ENCODE results near the gene ANAPC16.
"Not testable (repeated sequence)": the region's sequence is repeated elsewhere in the genome, so short reads cannot be mapped to it uniquely, and the experiment has no call there.

Gene ANAPC16

GRCh38 chr10:72215611-72216549, at the start of gene ANAPC16, which contains the start of gene ASCC1:
Gene ANAPC16, plus strand, starts transcription at chr10:72216012. Its CDS starts 7,903 bp downstream, at chr10:72223915.
Gene ASCC1, minus strand, starts transcription at chr10:72216276. Its CDS starts 2,978 bp downstream, at chr10:72213298.
- DNase-seq: peak; percentile 74 to 84

DNA sequence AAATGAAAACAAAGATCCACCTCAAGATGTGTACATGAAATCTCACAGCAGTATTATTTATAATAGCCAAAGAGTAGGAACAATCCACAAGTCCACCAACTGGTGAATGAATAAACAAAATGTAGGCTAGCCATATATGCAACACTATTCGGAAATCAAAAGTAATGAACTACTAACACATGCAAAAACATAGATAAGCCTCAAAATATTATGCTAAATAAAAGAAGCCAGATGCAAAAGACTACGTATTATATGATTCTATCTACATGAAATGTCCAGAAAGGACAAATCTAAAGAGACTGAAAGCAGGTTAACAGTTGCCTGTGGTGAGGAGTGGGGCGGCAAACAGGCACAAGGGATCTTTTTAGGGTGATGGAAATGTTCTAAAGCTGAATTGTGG, 48.7 kb upstream of the ANAPC16 start:
- DNase-seq: no peak

DNA sequence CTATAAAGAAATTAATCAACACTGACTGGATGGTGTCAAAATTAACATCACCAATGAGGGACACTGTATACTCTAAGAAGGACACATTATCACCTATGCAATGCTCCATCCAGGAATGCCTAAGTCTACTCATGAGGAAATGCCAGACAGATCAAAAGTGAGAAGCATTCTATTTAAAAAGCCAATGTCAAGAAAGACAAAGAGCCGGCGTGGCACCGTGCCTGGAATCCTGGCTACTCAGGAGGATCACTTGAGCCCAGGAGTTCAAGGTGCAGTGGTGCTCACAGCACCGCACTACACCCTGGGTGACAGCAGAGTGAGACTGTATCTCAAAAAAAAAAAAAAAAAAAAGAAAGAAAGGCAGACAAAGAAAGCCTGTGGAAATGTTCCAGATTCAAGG, 45.5 kb upstream of the ANAPC16 start:
- no peak for DNase-seq

DNA sequence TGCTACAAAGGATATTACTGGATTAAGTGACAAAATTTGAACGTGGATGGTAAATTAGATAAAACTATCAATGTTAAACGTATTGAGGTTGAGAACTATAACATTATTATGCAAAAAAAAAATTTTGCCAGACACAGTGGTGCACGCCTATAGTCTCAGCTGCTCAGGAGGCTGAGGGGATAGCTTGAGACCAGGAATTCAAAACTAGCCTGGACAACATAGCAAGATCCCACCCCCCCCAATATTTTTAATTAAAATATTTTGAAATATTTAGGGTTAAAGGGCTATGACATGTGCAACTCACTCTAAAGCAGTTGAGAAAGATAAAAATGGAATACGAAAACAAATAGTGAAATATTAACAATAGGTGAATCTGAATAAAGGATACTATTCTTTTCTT, 45.1 kb upstream of the ANAPC16 start:
- no peak for DNase-seq

DNA sequence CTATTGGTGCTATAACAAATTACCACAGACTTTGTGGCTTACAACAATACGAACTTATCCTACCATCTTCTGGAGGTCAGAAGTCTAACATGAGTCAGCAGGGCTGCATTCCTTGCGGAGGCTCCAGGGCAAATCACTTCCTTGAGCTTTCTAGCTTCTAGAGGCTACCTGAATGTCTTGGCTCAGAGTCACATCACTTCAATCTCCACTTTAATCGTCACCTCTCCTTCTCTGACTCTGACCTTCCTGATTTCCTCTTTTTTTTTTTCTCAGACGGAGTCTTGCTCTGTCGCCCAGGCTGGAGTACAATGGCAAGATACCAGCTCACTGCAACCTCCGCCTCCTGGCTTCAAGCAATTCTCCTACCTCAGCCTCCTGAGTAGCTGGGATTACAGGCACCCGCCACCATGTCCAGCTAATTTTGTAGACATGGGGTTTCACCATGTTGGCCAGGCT, 44.6 kb upstream of the ANAPC16 start:
- DNase-seq: no peak

- no peak for DNase-seq
Measured at GRCh38 chr10:72173262-72173618, 42.6 kb upstream of the ANAPC16 start.

- peak in 1 of 2 experiments; percentile 31 for DNase-seq
Measured at GRCh38 chr10:72173619-72174296, 42.1 kb upstream of the ANAPC16 start.

DNA sequence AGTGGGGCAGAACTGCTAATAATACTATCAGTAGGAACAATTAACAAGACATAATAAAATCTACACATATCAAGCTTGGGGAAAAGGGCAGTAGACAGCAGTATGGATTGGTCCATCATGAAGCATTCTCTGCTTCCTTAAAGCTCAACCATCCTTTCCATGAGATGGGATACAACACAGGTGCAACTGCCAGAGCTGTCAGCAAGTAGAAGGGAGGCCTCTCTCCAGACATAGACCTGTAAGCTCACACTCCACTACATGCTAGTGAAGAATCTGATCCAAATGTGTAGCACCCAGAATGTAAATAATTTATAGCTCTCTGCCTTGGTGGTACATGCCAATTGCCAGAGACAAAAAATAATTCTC, 41.5 kb upstream of the ANAPC16 start:
- no peak for DNase-seq

GRCh38 chr10:72175149-72175548, 40.7 kb upstream of the ANAPC16 start:
- DNase-seq: no peak

DNA sequence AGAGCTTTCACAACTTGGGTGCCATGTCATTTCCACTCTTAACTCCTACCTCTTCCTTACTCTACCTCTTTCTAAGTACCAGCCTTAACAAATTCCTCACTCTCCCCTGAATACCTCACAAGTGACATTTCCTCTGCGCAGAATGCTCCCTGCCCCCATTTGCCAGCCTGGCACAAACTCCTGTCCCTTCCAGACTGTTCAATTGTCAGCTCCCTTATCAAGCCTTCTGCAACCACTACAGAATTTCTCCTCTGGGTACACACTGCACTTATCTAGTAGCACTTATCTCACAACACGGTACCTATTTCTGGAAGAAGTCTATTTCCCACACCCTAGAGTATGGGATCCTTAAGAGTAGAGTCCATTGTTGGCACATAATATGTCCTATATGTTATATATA, 39.1 kb upstream of the ANAPC16 start:
- DNase-seq: no peak

GRCh38 chr10:72177454-72177853, 38.4 kb upstream of the ANAPC16 start:
- DNase-seq: no peak

DNA sequence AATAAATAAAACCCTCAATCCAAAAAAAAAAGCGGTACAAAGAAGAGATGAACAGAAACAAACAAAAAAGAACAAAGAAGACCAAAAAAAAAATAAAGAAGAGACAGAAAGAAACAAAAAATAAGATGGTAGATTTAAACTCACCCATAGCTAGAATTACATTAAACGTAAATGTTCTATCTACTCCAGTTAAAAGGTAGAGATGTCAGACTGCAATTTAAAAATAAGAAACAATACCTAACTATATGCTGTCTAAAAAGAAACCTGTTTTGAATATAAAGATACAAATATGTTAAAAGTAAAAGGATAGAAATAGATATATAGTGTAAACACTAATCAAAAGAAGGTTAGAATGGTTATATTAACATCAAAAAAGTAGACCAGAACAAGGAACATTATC, 31.7 kb upstream of the ANAPC16 start:
- DNase-seq: no peak

DNA sequence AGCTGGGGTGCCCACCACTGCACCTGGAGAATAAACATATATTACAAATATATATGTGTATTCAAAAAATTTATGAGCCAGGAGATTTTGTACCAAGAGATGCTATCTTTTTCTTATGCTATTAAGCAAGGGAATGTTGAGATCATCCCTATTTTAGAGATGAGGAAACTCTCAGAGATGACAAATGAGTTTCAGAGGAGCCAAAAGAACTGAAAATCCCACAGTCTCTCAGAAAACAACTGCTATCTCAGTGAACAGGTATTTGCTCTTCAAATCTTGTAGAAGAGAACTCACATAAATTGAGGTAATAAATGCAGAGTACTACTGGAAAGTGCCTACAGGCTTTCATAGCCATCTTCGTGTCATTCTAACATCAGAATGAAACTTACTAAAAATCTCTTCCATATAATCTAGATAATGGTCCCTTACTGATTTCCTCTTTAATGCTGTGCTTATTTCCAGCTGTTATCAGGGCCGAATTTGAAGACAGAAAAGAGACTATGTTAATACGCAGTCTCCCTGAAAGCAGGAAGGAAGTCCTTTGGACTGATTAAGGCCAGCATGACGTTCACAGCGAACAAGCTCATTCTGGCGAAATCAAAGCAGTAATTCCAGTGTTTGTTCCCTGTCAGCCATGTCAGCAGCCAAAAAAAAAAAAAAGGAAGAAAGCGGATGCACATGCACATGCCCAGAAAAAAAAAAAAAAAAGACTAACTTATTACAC, 29.4 kb upstream of the ANAPC16 start:
- DNase-seq: no peak

DNA sequence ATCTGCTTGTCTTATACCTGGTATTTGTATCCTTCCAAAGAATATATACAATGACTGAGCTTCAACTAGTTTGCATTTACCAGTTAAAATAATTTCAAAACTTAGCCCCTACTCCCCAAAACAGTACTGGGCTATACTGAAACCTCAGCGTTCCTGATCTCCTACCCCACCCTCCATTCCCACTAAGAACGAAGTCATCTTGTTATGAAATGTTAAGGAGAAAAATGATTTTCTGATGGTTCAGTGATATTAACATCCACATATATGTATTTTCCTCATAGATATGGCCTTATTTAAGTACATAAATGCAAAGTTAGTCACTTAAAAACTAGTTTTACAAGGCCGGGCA, 28.9 kb upstream of the ANAPC16 start:
- no peak for DNase-seq

DNA sequence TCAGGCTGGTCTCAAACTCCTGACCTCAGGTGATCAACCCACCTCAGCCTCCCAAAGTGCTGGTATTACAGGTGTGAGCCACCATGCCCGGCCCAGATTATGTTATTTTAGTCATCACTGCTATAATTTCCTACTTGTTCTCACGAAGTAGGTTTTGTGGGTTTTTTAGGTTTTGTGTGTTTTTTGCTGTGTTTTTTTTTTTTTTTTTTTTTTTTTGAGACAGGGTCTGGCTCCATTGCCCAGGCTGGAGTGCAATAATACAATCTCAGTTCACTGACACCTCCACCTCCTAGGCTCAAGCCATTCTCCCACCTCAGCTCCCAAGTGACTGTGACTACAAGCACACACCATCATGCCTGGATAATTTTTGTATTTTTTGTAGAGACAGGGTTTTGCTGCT, 20.9 kb upstream of the ANAPC16 start:
- no peak for DNase-seq

DNA sequence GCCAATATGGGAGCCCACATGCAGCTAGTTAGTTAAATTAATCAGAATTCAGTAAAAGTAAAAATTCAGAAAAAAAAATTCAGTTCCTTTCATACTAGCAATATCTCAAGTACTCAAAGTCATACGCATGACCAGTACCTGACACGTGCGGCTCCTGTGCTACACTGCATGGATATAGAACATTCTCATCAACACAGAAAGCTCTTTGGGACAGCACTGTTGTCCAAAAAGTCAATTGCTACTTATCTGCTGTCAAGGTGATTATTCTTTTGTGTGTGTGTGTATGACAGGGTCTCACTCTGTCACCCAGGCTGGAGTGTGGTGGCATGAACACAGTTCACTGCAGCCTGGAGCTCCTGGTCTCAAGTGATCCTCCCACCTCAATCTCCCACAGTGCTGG, 14.9 kb upstream of the ANAPC16 start:
- no peak for DNase-seq

- no peak for DNase-seq
Measured at GRCh38 chr10:72201293-72201692, 14.5 kb upstream of the ANAPC16 start.

DNA sequence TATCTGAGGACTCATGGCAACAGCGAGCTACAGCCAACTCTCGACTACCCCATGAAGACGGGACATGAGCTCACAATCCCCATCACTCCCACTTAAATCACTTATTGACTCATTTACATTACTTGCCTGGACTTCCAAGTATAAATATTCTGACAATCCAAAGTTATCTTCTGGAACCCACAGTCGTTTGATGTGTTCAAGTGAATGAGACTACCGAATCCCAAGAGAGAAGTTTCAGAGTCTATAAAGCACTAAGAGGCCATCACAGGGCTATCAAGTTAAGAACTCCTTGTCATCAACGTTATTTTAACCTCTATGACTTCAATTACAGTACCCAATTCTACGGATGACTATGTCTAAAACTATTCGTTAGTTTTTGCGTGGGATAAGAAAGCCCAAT, 11.5 kb upstream of the ANAPC16 start:
- no peak for DNase-seq

DNA sequence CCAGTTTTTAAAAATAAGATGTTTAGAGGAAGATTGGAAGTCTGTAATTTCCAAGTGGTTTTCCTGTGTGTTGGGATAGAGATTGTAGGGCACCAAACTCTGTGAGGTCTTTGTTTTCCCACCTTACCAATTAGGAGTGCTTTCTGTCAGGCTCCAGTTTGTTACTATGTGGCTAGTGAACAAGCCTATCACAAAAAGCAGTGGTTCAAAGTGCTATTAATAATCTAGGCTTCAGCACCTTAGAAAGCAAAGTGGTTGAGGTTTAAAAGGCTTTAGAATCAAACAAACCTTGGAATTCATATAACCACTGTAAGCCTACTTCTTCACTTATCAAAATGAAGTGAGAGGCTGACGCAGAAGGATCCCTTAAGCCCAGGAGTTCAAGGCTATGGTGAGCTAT, 11.1 kb upstream of the ANAPC16 start:
- DNase-seq: no peak

DNA sequence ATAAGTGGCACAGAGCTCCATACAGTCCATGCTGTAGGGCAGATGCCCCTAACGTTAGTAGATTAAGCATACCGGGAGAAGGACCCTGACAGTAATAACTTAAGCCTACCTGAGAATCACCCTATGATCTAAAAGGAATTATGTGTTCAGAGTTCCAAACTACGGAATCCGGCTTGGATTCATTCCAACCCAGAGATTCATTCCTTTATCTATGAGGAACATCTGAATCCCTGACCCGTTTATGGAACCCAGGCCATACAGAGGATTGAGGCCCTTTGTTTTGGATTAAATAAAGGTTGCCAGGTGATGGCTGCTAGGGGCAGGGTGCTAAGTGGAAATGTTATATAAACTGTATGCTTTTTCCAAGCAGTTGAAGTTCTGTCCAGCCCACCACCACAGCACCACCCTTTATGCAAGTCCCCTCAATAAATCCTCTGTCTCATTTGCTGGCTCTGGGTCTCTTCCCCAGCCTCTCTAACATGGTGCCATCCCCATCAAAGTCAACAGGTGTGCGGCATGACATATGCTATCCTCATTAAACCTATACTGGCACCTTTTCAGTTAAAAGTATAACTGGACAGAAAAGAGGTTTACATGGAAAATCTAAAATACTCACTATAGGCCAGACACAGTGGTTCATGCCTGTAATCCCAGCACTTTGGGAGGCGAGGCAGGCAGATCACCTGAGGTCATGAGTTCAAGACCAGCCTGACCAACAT, 9.1 kb upstream of the ANAPC16 start:
- no peak for DNase-seq

GRCh38 chr10:72208526-72208925, 7.3 kb upstream of the ANAPC16 start:
- DNase-seq: not testable (repeated sequence)

DNA sequence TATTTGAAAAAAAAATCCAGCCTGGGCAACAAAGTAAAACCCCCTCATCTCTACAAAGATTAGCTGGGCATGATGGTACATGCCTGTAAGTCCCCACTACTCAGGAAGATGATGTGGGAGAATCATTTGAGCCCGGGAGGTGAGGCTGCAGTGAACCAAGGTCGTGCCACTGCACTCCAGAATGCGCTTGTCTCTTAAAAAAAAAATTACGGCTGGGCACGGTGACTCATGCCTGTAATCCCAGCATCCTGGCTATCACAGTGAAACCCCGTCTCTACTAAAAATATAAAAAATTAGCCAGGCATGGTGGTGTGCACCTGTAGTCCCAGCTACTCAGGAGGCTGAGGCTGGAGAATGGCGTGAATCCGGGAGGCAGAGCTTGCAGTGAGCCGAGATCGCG, 4.4 kb upstream of the ANAPC16 start:
- DNase-seq: not testable (repeated sequence)

- DNase-seq: not testable (repeated sequence)
Measured at GRCh38 chr10:72211832-72212231, 4.0 kb upstream of the ANAPC16 start.
